ENCODE results near the gene DTX3. TPM values are rescaled to one million over a fixed set of nuclear protein-coding genes. Genes with fewer than 3 reads are reported as not detected.

The DTX3 gene
- total RNA-seq, 4 donors from 2014 or later: 10.4 to 19.0 (median 12.1) TPM

DNA sequence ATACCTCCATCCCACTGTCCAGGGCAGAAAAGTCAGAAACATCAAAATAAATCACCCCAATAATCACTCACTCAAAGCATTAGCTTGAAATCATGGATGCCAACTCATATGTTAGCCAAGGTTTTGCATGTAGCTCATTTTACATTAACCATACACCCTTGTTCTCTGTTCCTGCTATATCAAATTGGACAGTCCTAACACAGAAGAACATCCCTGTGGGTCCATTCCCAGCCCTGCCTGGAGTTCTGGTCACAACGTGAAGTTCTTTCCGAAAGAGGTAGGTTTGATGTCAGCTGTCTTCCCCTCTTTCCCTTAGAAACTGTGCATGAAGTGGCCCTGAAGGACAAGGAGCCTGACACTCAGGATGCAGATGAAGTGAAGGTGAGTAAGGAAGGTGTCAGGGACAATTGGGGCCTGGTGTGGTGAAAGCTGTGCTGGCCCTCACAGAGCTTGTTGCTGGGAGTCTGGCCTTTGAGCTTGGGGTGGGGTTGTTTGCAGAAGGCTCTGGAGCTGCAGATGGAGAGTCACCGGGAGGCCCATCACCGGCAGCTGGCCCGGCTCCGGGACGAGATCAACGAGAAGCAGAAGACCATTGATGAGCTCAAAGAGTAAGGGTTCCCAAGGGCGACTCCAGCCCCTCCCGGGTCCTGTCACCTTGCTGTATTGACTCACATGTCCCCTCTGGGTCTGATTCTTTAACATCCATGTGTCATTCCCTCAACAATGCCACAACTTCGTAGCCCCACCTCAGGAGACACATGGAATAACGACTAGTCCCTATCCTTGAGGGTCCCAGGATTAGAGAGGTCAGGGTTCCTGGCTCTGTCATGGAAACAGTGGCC, 28.6 kb upstream of the DTX3 start:
- no peak overlapping the region for H3K27ac ChIP-seq
- no peaks in the 10 kb centered on the region for H3K4me1 ChIP-seq
- 89% methylated on average over 5 of the region's 12 CpGs for WGBS

DNA sequence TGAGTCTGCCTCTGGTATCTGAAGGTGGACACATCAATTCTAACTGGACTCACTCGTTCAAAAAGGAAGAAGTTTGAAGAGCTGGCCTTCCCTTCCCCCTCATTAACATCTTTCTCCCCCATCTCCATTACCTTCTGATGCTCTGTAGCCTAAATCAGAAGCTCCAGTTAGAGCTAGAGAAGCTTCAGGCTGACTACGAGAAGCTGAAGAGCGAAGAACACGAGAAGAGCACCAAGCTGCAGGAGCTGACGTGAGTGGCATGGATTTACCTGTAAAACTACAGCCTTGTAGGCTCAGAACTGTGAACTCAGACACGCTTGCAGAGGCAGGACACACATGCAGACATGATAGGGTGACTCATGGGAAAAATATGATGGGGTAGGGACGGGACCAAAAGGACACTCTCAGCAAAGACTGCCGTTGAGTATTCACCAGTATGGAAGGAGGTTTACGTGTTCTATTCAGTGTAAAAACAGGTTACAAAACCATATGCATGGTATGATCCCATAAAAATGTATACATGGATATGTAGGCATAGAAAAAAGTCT, 27.9 kb upstream of the DTX3 start:
- H3K27me3 ChIP-seq: peaks cover 4% of the 10 kb centered on the region
- no peak overlapping the region for H3K27ac ChIP-seq
- no peaks in the 10 kb centered on the region for H3K4me1 ChIP-seq
- whole genome bisulfite sequencing: 63% methylated on average over 9 of the region's 9 CpGs
- H3K4me3 ChIP-seq: no peak overlapping the region
- H3K9me3 ChIP-seq: no peaks in the 10 kb centered on the region
- TF ChIP-seq EP300 (IDR thresholded peaks at IDR 0.05): no peak
- TF ChIP-seq POLR2AphosphoS5 (IDR thresholded peaks at IDR 0.05): no peak
- TF ChIP-seq, protein P1, sequence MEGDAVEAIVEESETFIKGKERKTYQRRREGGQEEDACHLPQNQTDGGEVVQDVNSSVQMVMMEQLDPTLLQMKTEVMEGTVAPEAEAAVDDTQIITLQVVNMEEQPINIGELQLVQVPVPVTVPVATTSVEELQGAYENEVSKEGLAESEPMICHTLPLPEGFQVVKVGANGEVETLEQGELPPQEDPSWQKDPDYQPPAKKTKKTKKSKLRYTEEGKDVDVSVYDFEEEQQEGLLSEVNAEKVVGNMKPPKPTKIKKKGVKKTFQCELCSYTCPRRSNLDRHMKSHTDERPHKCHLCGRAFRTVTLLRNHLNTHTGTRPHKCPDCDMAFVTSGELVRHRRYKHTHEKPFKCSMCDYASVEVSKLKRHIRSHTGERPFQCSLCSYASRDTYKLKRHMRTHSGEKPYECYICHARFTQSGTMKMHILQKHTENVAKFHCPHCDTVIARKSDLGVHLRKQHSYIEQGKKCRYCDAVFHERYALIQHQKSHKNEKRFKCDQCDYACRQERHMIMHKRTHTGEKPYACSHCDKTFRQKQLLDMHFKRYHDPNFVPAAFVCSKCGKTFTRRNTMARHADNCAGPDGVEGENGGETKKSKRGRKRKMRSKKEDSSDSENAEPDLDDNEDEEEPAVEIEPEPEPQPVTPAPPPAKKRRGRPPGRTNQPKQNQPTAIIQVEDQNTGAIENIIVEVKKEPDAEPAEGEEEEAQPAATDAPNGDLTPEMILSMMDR (IDR thresholded peaks at IDR 0.05): no peak
- TF ChIP-seq POLR2A (IDR thresholded peaks at IDR 0.05): no peak
- H3K36me3 ChIP-seq: no peaks in the 10 kb centered on the region
- no peak for DNase-seq (ENCODE audit: low spot score in 2 of 2)

More for the DNA sequence above, 28.6 kb upstream of the DTX3 start:
- no peaks in the 10 kb centered on the region for H3K27me3 ChIP-seq
- TF ChIP-seq, protein P1 (IDR thresholded peaks at IDR 0.05): no peak
- TF ChIP-seq POLR2AphosphoS5 (IDR thresholded peaks at IDR 0.05) (no peak), EP300 (IDR thresholded peaks at IDR 0.05) (no peak), POLR2A (IDR thresholded peaks at IDR 0.05) (no peak)
- DNase-seq (ENCODE audit: low spot score in 2 of 2): no peak
- H3K4me3 ChIP-seq: no peak overlapping the region
- no peaks in the 10 kb centered on the region for H3K9me3 ChIP-seq
- no peaks in the 10 kb centered on the region for H3K36me3 ChIP-seq

DNA sequence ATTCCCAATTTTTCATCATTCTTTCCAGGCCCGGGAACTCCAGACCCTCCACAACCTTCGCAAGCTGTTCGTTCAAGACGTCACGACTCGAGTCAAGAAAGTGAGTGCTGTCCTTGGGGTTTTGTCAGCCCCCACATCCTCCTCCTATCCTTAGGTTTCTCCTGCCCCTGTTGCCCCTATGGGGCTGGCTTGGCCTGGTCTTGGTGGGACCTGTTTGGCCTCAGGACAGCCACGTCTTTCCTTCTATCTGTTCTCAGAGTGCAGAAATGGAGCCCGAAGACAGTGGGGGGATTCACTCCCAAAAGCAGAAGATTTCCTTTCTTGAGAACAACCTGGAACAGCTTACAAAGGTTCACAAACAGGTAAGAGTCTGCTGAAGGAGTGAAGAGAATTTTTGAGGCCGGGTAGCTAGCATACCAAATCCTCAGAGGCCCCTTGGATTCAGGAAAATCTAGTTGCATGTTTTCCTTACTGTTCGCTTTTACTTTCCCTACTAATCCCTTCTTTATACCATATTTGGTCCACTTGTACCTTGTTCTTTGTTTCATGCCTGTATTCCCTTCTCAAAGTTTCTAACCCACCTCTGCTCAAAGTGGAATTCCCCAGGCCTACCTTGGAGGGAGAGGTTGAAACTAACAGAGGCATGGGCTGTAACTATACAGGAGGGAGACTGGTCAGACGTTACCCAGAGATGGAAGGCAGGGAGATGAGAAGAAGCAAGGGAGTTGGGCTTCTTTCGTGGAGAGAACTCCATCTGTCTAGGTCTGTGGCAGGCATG, 26.5 kb upstream of the DTX3 start:
- 91% methylated on average over 12 of the region's 12 CpGs for WGBS

DNA sequence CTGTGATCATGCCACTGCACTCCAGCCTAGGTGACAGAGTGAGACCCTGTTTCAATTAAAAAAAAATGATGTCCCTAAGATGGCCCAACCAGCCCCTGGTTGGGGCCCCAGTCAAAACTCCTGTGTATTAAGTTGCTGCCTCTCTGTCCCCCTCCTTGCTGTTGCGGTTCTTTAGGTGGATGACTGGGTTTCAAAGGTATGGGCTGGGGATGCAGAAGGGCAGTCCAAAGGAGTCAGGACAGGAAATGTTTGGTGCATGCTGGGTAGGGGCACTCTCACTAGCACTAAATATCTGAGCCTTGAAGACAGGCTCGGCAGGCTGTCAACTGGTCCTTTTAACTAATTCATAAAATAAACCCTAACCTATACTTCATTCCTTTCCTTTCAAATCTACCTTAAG, 25.6 kb upstream of the DTX3 start:
- H3K4me3 ChIP-seq: no peak overlapping the region
- H3K9me3 ChIP-seq: no peaks in the 10 kb centered on the region
- H3K4me1 ChIP-seq: no peaks in the 10 kb centered on the region
- TF ChIP-seq, protein P1 (IDR thresholded peaks at IDR 0.05): no peak
- TF ChIP-seq EP300 (IDR thresholded peaks at IDR 0.05): no peak
- no peak for TF ChIP-seq POLR2AphosphoS5 (IDR thresholded peaks at IDR 0.05)
- TF ChIP-seq POLR2A (IDR thresholded peaks at IDR 0.05): no peak
- WGBS: 92% methylated on average over 2 of the region's 2 CpGs
- H3K27ac ChIP-seq: no peak overlapping the region
- H3K27me3 ChIP-seq: peaks cover 5% of the 10 kb centered on the region
- DNase-seq (ENCODE audit: low spot score in 2 of 2): no peak
- no peaks in the 10 kb centered on the region for H3K36me3 ChIP-seq

More for the DNA sequence above, 26.5 kb upstream of the DTX3 start:
- no peaks in the 10 kb centered on the region for H3K36me3 ChIP-seq
- H3K4me1 ChIP-seq: no peaks in the 10 kb centered on the region
- H3K27me3 ChIP-seq: peaks cover 5% of the 10 kb centered on the region
- H3K27ac ChIP-seq: no peak overlapping the region
- no peaks in the 10 kb centered on the region for H3K9me3 ChIP-seq
- no peak for DNase-seq (ENCODE audit: low spot score in 2 of 2)
- no peak overlapping the region for H3K4me3 ChIP-seq
- TF ChIP-seq EP300 (IDR thresholded peaks at IDR 0.05) (no peak), POLR2A (IDR thresholded peaks at IDR 0.05) (no peak), POLR2AphosphoS5 (IDR thresholded peaks at IDR 0.05) (no peak)
- TF ChIP-seq, protein P1 (IDR thresholded peaks at IDR 0.05): no peak
